Gastrocnemius medialis (tissue), 4 donors: ENCODE results near the gene PIGL. TPM values are rescaled to one million over a fixed set of nuclear protein-coding genes. Genes with fewer than 3 reads are reported as not detected.

Source experiments
- ATAC-seq, 2 donors: fragments of 150-250 bp; one replicate each; pipeline ENCODE4 v1.9.1; 2016
- DNase-seq, 2 donors: peaks; one replicate each; pipeline ENCODE4 v3.0.0-alpha.2; 2019
- H3K27ac ChIP-seq, 4 donors: fragments of 200-600 bp; sonication (generic); 1 replicate in 1 of 4; 2 replicates in 3 of 4; pipeline ENCODE4 v1.5.1; 2016 to 2018; ENCODE audit warnings: mild to moderate bottlenecking in 2 of 4, moderate library complexity in 1 of 4
- H3K27me3 ChIP-seq, 3 donors: fragments of 200-600 bp; sonication (generic) in 2 of 3; 1 replicate in 1 of 3; 2 replicates in 2 of 3; pipeline versions ENCODE4 v1.5.1 to v1.6.0; 2016 to 2019; ENCODE audit warnings: mild to moderate bottlenecking in 1 of 3, moderate library complexity in 1 of 3
- H3K36me3 ChIP-seq, 2 donors: fragments of 200-600 bp; sonication (generic) in 1 of 2; one replicate each; pipeline ENCODE4 v1.5.1; 2017 to 2018
- H3K4me1 ChIP-seq, 2 donors: fragments of 200-600 bp; sonication (generic) in 1 of 2; one replicate each; pipeline ENCODE4 v1.5.1; 2016 to 2017; ENCODE audit warnings: mild to moderate bottlenecking in 2 of 2
- H3K4me3 ChIP-seq, 4 donors: fragments of 200-600 bp; sonication (generic) in 3 of 4; 1 replicate in 1 of 4; 2 replicates in 3 of 4; pipeline ENCODE4 v1.5.1; 2016 to 2019; ENCODE audit warnings: mild to moderate bottlenecking in 2 of 4
- H3K9me3 ChIP-seq, 3 donors: fragments of 200-600 bp; sonication (generic) in 2 of 3; 1 replicate in 1 of 3; 2 replicates in 2 of 3; pipeline ENCODE4 v1.5.1; 2016 to 2019
- POLR2A ChIP-seq, 2 donors: fragments of 450-650 bp; IDR thresholded peaks; one replicate each; pipeline ENCODE4 v1.6.1; 2017; ENCODE audit warnings: antibody characterized with exemption in 2 of 2, mild to moderate bottlenecking in 2 of 2, moderate library complexity in 2 of 2
- in situ Hi-C, 4 donors: fragments of 200-750 bp; cut with MboI; loops; one replicate each; pipeline versions ENCODE4 v1.15.0 to v1.8.0; 2017; ENCODE audit warnings: low sequenced_read_pairs in 4 of 4
- intact Hi-C: fragments of 100-400 bp; cut with DNase I; formaldehyde crosslinking; loops from one replicate; pipeline ENCODE4 v1.15.1; 2023; ENCODE audit warnings: low total_unique reads
- microRNA counts, 2 donors: library from miRNA; unstranded; fragments of <30 nt; microRNA quantifications; one replicate each; lab custom pipeline; 2016
- microRNA-seq, 2 donors: library from miRNA; unstranded; fragments of <30 nt; microRNA quantifications; one replicate each; pipeline ENCODE4, GENCODE V29; 2016; ENCODE audit warnings: borderline replicate concordance in 2 of 2
- total RNA-seq, 4 donors: library from RNA; depleted of rRNA; stranded (reverse); fragments of >200 nt; gene quantifications; one replicate each; pipeline versions ENCODE4 v1.1.0 to v1.2.3, GENCODE V29; 2016
- TF ChIP-seq, protein P1 (sequence below), 5 experiments: fragments of 450-650 bp in 3 of 5; fragments of 200-600 bp in 2 of 5; sonication (generic) in 2 of 5; IDR thresholded peaks in 4 of 5; conservative IDR thresholded peaks in 1 of 5; 1 replicate in 4 of 5; 2 replicates in 1 of 5; pipeline ENCODE4 v1.5.1; 2016 to 2019; ENCODE audit warnings: antibody characterized with exemption in 5 of 5, mild to moderate bottlenecking in 3 of 5, moderate library complexity in 3 of 5

The PIGL gene
- total RNA-seq, 4 donors from 2014 or later, result 6.2 to 7.4 (median 7.0) TPM

DNA sequence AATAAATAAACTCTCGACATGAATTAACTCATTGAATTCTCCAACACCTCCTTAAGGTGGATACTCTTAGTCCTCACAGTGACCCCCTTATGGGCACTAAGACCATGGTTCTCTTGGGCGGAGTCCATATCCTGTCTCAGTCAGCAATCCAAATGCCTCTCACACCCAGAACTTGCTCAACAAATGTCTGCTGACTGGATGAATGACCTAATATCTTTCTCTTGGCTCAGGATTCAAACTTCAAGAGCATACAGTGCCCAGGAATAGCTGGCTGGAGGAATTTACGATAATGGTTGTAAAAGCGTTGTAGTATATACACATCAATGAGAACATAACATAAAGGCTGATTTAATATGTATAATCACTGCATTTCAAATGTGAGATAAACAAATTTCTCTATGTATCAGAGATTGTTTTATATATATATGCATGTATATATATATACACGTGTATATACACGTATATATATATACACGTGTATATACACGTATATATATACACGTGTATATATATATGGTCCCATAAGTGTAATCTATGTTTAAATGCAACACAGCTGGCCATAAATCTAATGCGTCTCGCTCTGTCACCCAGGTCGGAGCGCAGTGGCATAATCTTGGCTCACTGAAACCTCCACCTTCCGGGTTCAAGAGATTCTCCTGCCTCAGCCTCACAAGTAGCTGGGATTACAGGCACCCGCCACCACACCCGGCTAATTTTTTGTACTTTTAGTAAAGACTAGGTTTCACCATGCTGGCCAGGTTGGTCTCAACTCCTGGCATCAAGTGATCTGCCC, 157.3 kb downstream of the PIGL start:
- Histone ChIP-seq H3K4me3 (no peak overlapping the region), H3K27ac (peak overlapping the region; percentile 71 to 86 (median 80)), H3K27me3 (no peaks in the 10 kb centered on the region), H3K36me3 (no peaks in the 10 kb centered on the region), H3K9me3 (no peaks in the 10 kb centered on the region), H3K4me1 (peaks cover 19 to 28% of the 10 kb centered on the region in 2 donors)
- in situ Hi-C loops, result loop anchor here in 1 of 4 donors (25.0 kb wide), 1 partner anchor 138 kb away; no protein-coding TSS in a partner anchor
- no peak for TF ChIP-seq POLR2A (IDR thresholded peaks at IDR 0.05)
- TF ChIP-seq, protein P1, sequence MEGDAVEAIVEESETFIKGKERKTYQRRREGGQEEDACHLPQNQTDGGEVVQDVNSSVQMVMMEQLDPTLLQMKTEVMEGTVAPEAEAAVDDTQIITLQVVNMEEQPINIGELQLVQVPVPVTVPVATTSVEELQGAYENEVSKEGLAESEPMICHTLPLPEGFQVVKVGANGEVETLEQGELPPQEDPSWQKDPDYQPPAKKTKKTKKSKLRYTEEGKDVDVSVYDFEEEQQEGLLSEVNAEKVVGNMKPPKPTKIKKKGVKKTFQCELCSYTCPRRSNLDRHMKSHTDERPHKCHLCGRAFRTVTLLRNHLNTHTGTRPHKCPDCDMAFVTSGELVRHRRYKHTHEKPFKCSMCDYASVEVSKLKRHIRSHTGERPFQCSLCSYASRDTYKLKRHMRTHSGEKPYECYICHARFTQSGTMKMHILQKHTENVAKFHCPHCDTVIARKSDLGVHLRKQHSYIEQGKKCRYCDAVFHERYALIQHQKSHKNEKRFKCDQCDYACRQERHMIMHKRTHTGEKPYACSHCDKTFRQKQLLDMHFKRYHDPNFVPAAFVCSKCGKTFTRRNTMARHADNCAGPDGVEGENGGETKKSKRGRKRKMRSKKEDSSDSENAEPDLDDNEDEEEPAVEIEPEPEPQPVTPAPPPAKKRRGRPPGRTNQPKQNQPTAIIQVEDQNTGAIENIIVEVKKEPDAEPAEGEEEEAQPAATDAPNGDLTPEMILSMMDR (IDR thresholded peaks at IDR 0.05 in 4 of 5, conservative IDR thresholded peaks at IDR 0.05 in 1 of 5), result no peak
- DNase-seq (peak; percentile 35 to 48), ATAC-seq (peak; percentile 85 to 91)
- intact Hi-C loops, result no loop called here

MicroRNAs within 50 kb of the gene (microRNA counts, 767-probe panel; counts per million panel counts)
- microRNA hsa-miR-1288 (lab: Ali Mortazavi, UCI), result 356 to 448 counts per million in 2 donors

Small RNAs within 50 kb of the gene (microRNA-seq; reads per million reads assigned to microRNA genes)
- 0 reads per million in 2 donors for gene MIR1288

Other genes with a start within 250 kb of the PIGL start
- 10 to 100 TPM; 13.2 to 19.5 (median 19.1) TPM for gene ZSWIM7, start 217.5 kb upstream of the PIGL start, total RNA-seq
- gene TTC19, start 217.4 kb upstream of the PIGL start, total RNA-seq, result 10 to 100 TPM; 31.0 to 56.4 (median 41.8) TPM
- 100 to 1,000 TPM; 122 to 152 (median 132) TPM for gene NCOR1, start 1.7 kb upstream of the PIGL start, total RNA-seq
- gene CENPV, start 136.3 kb downstream of the PIGL start, total RNA-seq, result 10 to 100 TPM; 18.3 to 39.4 (median 28.5) TPM
- 1,000 to 10,000 TPM; 1,099 to 1,543 (median 1,420) TPM for gene UBB, start 163.9 kb downstream of the PIGL start, total RNA-seq
- gene TRPV2, start 198.4 kb downstream of the PIGL start, total RNA-seq, result 1 to 10 TPM; 2.9 to 4.4 (median 3.4) TPM